Measurements from ENCODE around the gene PGBD5. TPM values are rescaled to one million over a fixed set of nuclear protein-coding genes. Genes with fewer than 3 reads are reported as not detected.

The PGBD5 gene
- total and polyA plus RNA-seq, 2 of the 13 experiments (the other 11 are each of a cell fraction or from before 2014, with no cell fraction given), result 0.04 to 0.13 TPM

DNA sequence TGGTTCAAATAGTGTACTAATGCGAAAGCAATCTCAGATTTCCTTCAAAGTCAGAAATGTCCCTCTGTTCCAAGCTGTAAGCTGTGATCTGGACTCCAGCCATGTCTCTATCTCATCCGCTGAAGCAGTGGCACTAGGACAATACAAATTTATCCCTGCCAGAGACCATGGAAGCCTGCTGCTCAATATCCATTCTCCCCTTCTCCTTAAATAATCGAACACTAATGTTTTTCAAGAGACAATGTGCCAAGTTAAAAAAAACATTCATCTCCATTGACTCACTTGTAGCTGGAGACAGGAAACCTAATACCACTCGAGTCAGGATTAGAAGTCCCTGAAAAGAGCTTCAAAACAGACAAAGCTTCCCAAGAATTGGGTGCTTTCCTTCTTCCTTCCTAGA is 38.5 kb upstream of the PGBD5 start (continued):
- TF ChIP-seq CHD4 (IDR thresholded peaks at IDR 0.05; ENCODE audit: borderline replicate concordance, low read length) (no peak), SRY (CRISPR knock-in tag; IDR thresholded peaks at IDR 0.05) (no peak), NCOA2 (CRISPR knock-in tag; IDR thresholded peaks at IDR 0.05) (no peak), SCMH1 (CRISPR knock-in tag; IDR thresholded peaks at IDR 0.05; ENCODE audit: borderline replicate concordance) (no peak), ZSCAN22 (CRISPR knock-in tag; IDR thresholded peaks at IDR 0.05) (no peak), ZNF615 (CRISPR knock-in tag; IDR thresholded peaks at IDR 0.05; ENCODE audit: borderline replicate concordance) (no peak), CAMTA2 (CRISPR knock-in tag; IDR thresholded peaks at IDR 0.05; ENCODE audit: borderline replicate concordance) (no peak)
- TF ChIP-seq, protein P1, sequence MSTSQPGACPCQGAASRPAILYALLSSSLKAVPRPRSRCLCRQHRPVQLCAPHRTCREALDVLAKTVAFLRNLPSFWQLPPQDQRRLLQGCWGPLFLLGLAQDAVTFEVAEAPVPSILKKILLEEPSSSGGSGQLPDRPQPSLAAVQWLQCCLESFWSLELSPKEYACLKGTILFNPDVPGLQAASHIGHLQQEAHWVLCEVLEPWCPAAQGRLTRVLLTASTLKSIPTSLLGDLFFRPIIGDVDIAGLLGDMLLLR (CRISPR knock-in tag; IDR thresholded peaks at IDR 0.05), result no peak
- TF ChIP-seq, protein P2, sequence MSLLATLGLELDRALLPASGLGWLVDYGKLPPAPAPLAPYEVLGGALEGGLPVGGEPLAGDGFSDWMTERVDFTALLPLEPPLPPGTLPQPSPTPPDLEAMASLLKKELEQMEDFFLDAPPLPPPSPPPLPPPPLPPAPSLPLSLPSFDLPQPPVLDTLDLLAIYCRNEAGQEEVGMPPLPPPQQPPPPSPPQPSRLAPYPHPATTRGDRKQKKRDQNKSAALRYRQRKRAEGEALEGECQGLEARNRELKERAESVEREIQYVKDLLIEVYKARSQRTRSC (CRISPR knock-in tag; IDR thresholded peaks at IDR 0.05; ENCODE audit: low read depth), result no peak

DNA sequence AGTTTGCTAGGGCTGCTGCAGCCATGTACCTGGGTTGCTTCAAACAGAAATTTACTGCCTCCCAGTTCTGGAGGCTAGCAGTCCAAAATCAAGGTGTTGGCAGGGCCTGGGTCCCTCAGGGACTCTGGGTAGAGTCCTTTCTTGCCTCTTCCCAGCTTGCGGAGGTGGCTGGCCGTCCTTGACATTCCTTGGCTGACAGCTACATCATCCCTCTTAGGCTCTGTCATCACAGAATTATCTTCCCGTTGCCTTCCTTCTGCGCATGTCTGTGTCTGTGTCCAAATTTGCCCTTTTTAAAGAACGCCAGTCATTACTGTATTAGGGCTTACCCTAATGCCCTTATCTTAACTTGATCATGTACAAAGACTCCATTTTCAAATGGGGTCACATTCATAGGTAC is 37.6 kb upstream of the PGBD5 start:
- ATAC-seq (no peak), FAIRE-seq (no peak), DNase-seq (ENCODE audit: low spot score) (no peak)
- Histone ChIP-seq H4K20me1 (ENCODE audit: insufficient read depth, low read length) (no peaks in the 10 kb centered on the region), H3K27me3 (ENCODE audit: control insufficient read depth in 1 of 2, insufficient read depth in 2 of 2, low read length in 2 of 2) (peaks cover 0 to 3% of the 10 kb centered on the region in 2 experiments; a peak in 1 of 5 replicates), H3K9me3 (ENCODE audit: low read length) (no peaks in the 10 kb centered on the region), H3K27ac (ENCODE audit: extremely low read length, insufficient read depth, low read length) (no peak overlapping the region), H2AFZ (ENCODE audit: low read length) (no peak overlapping the region), H3K4me1 (ENCODE audit: insufficient read depth, low read length) (no peaks in the 10 kb centered on the region), H3K9ac (ENCODE audit: insufficient read depth, low read depth, low read length) (no peak overlapping the region), H3K4me2 (ENCODE audit: low read depth, low read length) (no peak overlapping the region), H3K79me2 (ENCODE audit: insufficient read depth, low read length) (no peaks in the 10 kb centered on the region), H3K36me3 (replicated peaks in 1 of 2; ENCODE audit: control insufficient read depth in 1 of 2, insufficient read depth in 2 of 2, low read length in 2 of 2) (no peaks in the 10 kb centered on the region), H3K4me3 (replicated peaks in 1 of 3; ENCODE audit: insufficient read depth in 1 of 3, low read depth in 2 of 3, low read length in 3 of 3) (no peak overlapping the region)
- WGBS (ENCODE audit: low lambda C conversion rate), result 24% methylated on average over 5 of the region's 5 CpGs
- ChIA-PET POLR2A (no interaction called here), CTCF (ENCODE audit: low intra/inter-chr PET ratio, low total read pairs) (no interaction called here)
- intact Hi-C loops (cut with micrococcal nuclease; ENCODE audit: unreplicated experiment), result no loop called here
- BruUV-seq (replicated peaks), result no TSS peak
- in situ Hi-C loops (cut with HindIII; ENCODE audit: extremely low pct_ligation_motif_present, low pct_unique_long_range_greater_than_20kb), result no loop called here
- TF ChIP-seq ATRX (CRISPR knock-in tag; IDR thresholded peaks at IDR 0.05; ENCODE audit: borderline replicate concordance), result no peak
- TF ChIP-seq ZMYM3 (CRISPR knock-in tag; IDR thresholded peaks at IDR 0.05), result no peak
- TF ChIP-seq, protein P3, sequence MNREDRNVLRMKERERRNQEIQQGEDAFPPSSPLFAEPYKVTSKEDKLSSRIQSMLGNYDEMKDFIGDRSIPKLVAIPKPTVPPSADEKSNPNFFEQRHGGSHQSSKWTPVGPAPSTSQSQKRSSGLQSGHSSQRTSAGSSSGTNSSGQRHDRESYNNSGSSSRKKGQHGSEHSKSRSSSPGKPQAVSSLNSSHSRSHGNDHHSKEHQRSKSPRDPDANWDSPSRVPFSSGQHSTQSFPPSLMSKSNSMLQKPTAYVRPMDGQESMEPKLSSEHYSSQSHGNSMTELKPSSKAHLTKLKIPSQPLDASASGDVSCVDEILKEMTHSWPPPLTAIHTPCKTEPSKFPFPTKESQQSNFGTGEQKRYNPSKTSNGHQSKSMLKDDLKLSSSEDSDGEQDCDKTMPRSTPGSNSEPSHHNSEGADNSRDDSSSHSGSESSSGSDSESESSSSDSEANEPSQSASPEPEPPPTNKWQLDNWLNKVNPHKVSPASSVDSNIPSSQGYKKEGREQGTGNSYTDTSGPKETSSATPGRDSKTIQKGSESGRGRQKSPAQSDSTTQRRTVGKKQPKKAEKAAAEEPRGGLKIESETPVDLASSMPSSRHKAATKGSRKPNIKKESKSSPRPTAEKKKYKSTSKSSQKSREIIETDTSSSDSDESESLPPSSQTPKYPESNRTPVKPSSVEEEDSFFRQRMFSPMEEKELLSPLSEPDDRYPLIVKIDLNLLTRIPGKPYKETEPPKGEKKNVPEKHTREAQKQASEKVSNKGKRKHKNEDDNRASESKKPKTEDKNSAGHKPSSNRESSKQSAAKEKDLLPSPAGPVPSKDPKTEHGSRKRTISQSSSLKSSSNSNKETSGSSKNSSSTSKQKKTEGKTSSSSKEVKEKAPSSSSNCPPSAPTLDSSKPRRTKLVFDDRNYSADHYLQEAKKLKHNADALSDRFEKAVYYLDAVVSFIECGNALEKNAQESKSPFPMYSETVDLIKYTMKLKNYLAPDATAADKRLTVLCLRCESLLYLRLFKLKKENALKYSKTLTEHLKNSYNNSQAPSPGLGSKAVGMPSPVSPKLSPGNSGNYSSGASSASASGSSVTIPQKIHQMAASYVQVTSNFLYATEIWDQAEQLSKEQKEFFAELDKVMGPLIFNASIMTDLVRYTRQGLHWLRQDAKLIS (CRISPR knock-in tag; IDR thresholded peaks at IDR 0.05), result no peak
- no peak for TF ChIP-seq ZNF761 (CRISPR knock-in tag; conservative IDR thresholded peaks at IDR 0.05)
- TF ChIP-seq ZNF460 (CRISPR knock-in tag; IDR thresholded peaks at IDR 0.05; ENCODE audit: borderline replicate concordance), result no peak
- TF ChIP-seq HOXA3 (CRISPR knock-in tag; IDR thresholded peaks at IDR 0.05), result no peak
- TF ChIP-seq, protein P4, sequence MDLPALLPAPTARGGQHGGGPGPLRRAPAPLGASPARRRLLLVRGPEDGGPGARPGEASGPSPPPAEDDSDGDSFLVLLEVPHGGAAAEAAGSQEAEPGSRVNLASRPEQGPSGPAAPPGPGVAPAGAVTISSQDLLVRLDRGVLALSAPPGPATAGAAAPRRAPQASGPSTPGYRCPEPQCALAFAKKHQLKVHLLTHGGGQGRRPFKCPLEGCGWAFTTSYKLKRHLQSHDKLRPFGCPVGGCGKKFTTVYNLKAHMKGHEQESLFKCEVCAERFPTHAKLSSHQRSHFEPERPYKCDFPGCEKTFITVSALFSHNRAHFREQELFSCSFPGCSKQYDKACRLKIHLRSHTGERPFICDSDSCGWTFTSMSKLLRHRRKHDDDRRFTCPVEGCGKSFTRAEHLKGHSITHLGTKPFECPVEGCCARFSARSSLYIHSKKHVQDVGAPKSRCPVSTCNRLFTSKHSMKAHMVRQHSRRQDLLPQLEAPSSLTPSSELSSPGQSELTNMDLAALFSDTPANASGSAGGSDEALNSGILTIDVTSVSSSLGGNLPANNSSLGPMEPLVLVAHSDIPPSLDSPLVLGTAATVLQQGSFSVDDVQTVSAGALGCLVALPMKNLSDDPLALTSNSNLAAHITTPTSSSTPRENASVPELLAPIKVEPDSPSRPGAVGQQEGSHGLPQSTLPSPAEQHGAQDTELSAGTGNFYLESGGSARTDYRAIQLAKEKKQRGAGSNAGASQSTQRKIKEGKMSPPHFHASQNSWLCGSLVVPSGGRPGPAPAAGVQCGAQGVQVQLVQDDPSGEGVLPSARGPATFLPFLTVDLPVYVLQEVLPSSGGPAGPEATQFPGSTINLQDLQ (CRISPR knock-in tag; IDR thresholded peaks at IDR 0.05), result no peak
- no peak for TF ChIP-seq ZNF468 (CRISPR knock-in tag; IDR thresholded peaks at IDR 0.05)
